ENCODE data around the gene RAD23A.

The RAD23A gene

DNA sequence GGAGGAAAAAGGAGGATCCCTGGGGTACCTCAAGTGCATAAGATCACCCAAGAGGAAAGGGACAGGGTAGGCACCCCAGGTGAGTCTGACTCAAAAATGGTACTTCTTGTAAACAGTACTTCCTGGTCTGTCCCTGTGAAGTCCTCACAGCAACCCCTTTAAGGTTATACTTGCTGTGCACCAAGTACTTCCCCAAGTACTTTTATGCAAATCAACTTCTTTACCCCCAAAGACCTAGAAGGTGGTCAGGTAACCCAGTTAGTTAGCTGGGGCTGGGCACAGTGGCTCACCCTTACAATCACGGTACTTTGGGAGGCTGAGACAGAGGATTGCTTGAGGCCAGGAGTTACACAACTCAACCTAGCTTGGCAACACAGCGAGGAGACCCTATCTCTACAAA is 4.8 kb upstream of the RAD23A start:
- no peaks in the 10 kb centered on the region for H3K9me3 Mint-ChIP-seq
- H3K4me1 Mint-ChIP-seq, result peaks cover 64% of the 10 kb centered on the region
- H3K4me3 Mint-ChIP-seq, result peak overlapping the region; percentile 100
- no peaks in the 10 kb centered on the region for H3K27me3 Mint-ChIP-seq (ENCODE audit: low read depth, poor library complexity)
- TF ChIP-seq, protein P1, sequence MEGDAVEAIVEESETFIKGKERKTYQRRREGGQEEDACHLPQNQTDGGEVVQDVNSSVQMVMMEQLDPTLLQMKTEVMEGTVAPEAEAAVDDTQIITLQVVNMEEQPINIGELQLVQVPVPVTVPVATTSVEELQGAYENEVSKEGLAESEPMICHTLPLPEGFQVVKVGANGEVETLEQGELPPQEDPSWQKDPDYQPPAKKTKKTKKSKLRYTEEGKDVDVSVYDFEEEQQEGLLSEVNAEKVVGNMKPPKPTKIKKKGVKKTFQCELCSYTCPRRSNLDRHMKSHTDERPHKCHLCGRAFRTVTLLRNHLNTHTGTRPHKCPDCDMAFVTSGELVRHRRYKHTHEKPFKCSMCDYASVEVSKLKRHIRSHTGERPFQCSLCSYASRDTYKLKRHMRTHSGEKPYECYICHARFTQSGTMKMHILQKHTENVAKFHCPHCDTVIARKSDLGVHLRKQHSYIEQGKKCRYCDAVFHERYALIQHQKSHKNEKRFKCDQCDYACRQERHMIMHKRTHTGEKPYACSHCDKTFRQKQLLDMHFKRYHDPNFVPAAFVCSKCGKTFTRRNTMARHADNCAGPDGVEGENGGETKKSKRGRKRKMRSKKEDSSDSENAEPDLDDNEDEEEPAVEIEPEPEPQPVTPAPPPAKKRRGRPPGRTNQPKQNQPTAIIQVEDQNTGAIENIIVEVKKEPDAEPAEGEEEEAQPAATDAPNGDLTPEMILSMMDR (IDR thresholded peaks at IDR 0.05), result no peak
- no peak for DNase-seq
- H3K36me3 Mint-ChIP-seq (ENCODE audit: low read depth), result peaks cover 65% of the 10 kb centered on the region
- peak overlapping the region; percentile 98 for H3K27ac Mint-ChIP-seq

DNA sequence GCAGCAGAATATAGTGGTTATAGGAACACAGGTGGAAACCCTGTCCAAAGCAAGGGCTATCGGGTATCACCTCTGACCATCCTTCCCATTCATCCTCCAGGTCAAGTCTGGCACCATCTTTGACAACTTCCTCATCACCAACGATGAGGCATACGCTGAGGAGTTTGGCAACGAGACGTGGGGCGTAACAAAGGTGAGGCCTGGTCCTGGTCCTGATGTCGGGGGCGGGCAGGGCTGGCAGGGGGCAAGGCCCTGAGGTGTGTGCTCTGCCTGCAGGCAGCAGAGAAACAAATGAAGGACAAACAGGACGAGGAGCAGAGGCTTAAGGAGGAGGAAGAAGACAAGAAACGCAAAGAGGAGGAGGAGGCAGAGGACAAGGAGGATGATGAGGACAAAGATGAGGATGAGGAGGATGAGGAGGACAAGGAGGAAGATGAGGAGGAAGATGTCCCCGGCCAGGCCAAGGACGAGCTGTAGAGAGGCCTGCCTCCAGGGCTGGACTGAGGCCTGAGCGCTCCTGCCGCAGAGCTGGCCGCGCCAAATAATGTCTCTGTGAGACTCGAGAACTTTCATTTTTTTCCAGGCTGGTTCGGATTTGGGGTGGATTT is 2.1 kb upstream of the RAD23A start:
- peaks cover 73% of the 10 kb centered on the region for H3K36me3 Mint-ChIP-seq (ENCODE audit: low read depth)
- TF ChIP-seq, protein P1 (IDR thresholded peaks at IDR 0.05), result no peak
- DNase-seq, result no peak
- H3K4me3 Mint-ChIP-seq, result no peak overlapping the region
- peaks cover 63% of the 10 kb centered on the region for H3K4me1 Mint-ChIP-seq
- H3K27ac Mint-ChIP-seq, result peak overlapping the region; percentile 81
- H3K9me3 Mint-ChIP-seq, result no peaks in the 10 kb centered on the region
- no peaks in the 10 kb centered on the region for H3K27me3 Mint-ChIP-seq (ENCODE audit: low read depth, poor library complexity)

- H3K9me3 Mint-ChIP-seq, result no peaks in the 10 kb centered on the region
- H3K4me3 Mint-ChIP-seq, result no peak overlapping the region
- peak overlapping the region; percentile 98 for H3K27ac Mint-ChIP-seq
- TF ChIP-seq, protein P1 (IDR thresholded peaks at IDR 0.05), result no peak
- no peaks in the 10 kb centered on the region for H3K27me3 Mint-ChIP-seq (ENCODE audit: low read depth, poor library complexity)
- DNase-seq, result no peak
- H3K36me3 Mint-ChIP-seq (ENCODE audit: low read depth), result peaks cover 67% of the 10 kb centered on the region
- H3K4me1 Mint-ChIP-seq, result peaks cover 59% of the 10 kb centered on the region
Observed at GRCh38 chr19:12944104-12944674, 1.5 kb upstream of the RAD23A start.

DNA sequence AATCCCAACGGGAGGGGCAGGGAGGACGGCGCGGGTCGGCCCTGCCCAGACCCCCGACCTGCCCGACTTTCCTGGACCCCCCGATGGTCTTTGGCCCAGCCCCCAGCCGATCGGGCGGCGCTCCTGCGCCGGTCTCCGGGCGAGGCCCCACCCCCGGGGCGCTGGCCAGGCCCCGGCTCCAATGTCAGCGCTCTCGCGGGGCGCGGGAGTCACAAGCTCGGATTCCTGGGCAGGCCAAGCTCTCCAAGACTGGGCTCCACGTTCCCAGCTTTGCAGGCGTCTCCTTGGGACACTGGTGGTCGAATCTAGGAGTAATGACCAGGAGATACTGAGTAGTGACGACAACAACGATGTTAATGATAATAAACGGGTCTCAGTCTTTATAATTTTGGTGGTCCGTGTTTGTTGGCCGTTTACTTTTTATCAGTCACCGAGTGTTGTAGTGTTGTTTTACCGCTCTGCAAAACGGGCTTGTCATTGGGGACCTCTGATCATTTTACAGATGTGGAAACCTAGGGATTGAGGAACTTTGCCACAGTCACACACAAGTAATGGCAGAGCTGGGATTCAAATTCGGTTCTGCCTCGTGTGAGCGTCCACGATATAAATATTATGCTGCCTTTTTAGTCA is 545 bp downstream of the RAD23A start:
- peaks cover 65% of the 10 kb centered on the region for H3K36me3 Mint-ChIP-seq (ENCODE audit: low read depth)
- DNase-seq, result peak; percentile 82
- H3K27ac Mint-ChIP-seq, result peak overlapping the region; percentile 98
- H3K4me1 Mint-ChIP-seq, result peaks cover 53% of the 10 kb centered on the region
- H3K9me3 Mint-ChIP-seq, result no peaks in the 10 kb centered on the region
- peak overlapping the region; percentile 92 for H3K4me3 Mint-ChIP-seq
- TF ChIP-seq, protein P1 (IDR thresholded peaks at IDR 0.05), result no peak
- H3K27me3 Mint-ChIP-seq (ENCODE audit: low read depth, poor library complexity), result no peaks in the 10 kb centered on the region

DNA sequence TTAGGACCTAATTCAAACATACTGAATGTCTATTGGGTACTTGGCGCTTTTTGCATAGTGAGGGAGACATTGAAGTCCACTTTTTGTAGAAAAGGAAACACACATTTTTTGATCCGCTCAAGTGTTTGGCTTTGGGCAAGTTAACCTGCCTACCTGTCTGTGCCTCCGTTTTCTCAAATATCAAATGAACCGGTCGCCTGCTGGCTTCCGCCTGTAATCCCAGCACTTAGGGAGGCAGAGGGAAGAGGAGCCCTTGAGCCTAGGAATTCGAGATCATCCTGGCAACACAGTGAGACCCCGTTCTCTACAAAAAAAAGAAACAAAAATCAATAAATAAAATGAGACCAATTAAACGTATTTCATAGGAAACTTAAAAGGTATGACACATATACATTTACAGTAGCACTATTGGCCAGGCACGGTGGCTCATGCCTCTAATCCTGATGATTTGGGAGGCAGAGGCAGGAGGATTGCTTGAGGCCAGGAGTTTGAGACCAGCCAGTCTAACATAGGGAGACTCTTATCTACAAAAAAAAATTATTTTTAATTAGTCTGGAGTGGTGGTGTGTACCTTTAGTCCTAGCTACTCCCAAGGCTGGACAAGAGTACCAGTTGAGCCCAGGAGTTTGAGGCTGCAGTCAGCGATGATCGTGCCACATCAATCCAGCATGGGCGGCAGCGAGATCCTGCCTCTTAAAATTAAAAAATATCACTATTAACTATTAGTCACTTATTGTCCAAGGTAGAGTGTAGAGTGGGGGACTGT is 1.3 kb downstream of the RAD23A start:
- Mint-ChIP-seq H3K9me3 (no peaks in the 10 kb centered on the region), H3K27me3 (ENCODE audit: low read depth, poor library complexity) (no peaks in the 10 kb centered on the region), H3K36me3 (ENCODE audit: low read depth) (peaks cover 65% of the 10 kb centered on the region), H3K27ac (peak overlapping the region; percentile 98), H3K4me1 (peaks cover 53% of the 10 kb centered on the region), H3K4me3 (peak overlapping the region; percentile 92)
- DNase-seq, result no peak
- TF ChIP-seq, protein P1 (IDR thresholded peaks at IDR 0.05), result no peak
